Measurements from ENCODE around the gene MAPK10.

Gene MAPK10

GRCh38 chr4:86313656-86314055 is 46.2 kb downstream of the MAPK10 start:
- Histone ChIP-seq H3K27me3 (ENCODE audit: control insufficient read depth, insufficient read depth, low read length) (no peaks in the 10 kb centered on the region), H3K9ac (ENCODE audit: low read depth, low read length) (no peak overlapping the region), H3K27ac (ENCODE audit: low read depth, low read length) (no peak overlapping the region), H3K9me3 (ENCODE audit: control insufficient read depth, insufficient read depth, low read length) (no peaks in the 10 kb centered on the region), H3K36me3 (ENCODE audit: control insufficient read depth, insufficient read depth, low read length) (no peaks in the 10 kb centered on the region), H3K4me3 (ENCODE audit: low read depth, low read length) (no peak overlapping the region), H3K4me1 (ENCODE audit: control insufficient read depth, insufficient read depth, low read length) (peaks cover 11% of the 10 kb centered on the region)

- no peak overlapping the region for H3K4me3 ChIP-seq (ENCODE audit: low read depth, low read length)
- no peak overlapping the region for H3K27ac ChIP-seq (ENCODE audit: low read depth, low read length)
- no peaks in the 10 kb centered on the region for H3K36me3 ChIP-seq (ENCODE audit: control insufficient read depth, insufficient read depth, low read length)
These were observed 52.4 kb downstream of the MAPK10 start for GRCh38 chr4:86307432-86307831.

GRCh38 chr4:86306816-86307215 is 53.0 kb downstream of the MAPK10 start:
- H3K27ac ChIP-seq (ENCODE audit: low read depth, low read length), result no peak overlapping the region
- H3K9ac ChIP-seq (ENCODE audit: low read depth, low read length), result no peak overlapping the region
- peaks cover 11% of the 10 kb centered on the region for H3K4me1 ChIP-seq (ENCODE audit: control insufficient read depth, insufficient read depth, low read length)
- H3K4me3 ChIP-seq (ENCODE audit: low read depth, low read length), result no peak overlapping the region
- no peaks in the 10 kb centered on the region for H3K9me3 ChIP-seq (ENCODE audit: control insufficient read depth, insufficient read depth, low read length)
- no peaks in the 10 kb centered on the region for H3K36me3 ChIP-seq (ENCODE audit: control insufficient read depth, insufficient read depth, low read length)
- H3K27me3 ChIP-seq (ENCODE audit: control insufficient read depth, insufficient read depth, low read length), result no peaks in the 10 kb centered on the region

More at GRCh38 chr4:86307432-86307831, 52.4 kb downstream of the MAPK10 start:
- Histone ChIP-seq H3K9ac (ENCODE audit: low read depth, low read length) (no peak overlapping the region), H3K4me1 (ENCODE audit: control insufficient read depth, insufficient read depth, low read length) (peaks cover 11% of the 10 kb centered on the region), H3K9me3 (ENCODE audit: control insufficient read depth, insufficient read depth, low read length) (no peaks in the 10 kb centered on the region), H3K27me3 (ENCODE audit: control insufficient read depth, insufficient read depth, low read length) (no peaks in the 10 kb centered on the region)

- Histone ChIP-seq H3K9me3 (ENCODE audit: control insufficient read depth, insufficient read depth, low read length) (no peaks in the 10 kb centered on the region), H3K36me3 (ENCODE audit: control insufficient read depth, insufficient read depth, low read length) (no peaks in the 10 kb centered on the region), H3K27me3 (ENCODE audit: control insufficient read depth, insufficient read depth, low read length) (no peaks in the 10 kb centered on the region), H3K4me3 (ENCODE audit: low read depth, low read length) (no peak overlapping the region), H3K27ac (ENCODE audit: low read depth, low read length) (no peak overlapping the region), H3K4me1 (ENCODE audit: control insufficient read depth, insufficient read depth, low read length) (peaks cover 2% of the 10 kb centered on the region; the same call in 1 of the 2 replicates), H3K9ac (ENCODE audit: low read depth, low read length) (no peak overlapping the region)
These were observed 57.0 kb downstream of the MAPK10 start for GRCh38 chr4:86302830-86303229.

GRCh38 chr4:86302251-86302650 is 57.6 kb downstream of the MAPK10 start:
- Histone ChIP-seq H3K36me3 (ENCODE audit: control insufficient read depth, insufficient read depth, low read length) (no peaks in the 10 kb centered on the region), H3K9ac (ENCODE audit: low read depth, low read length) (no peak overlapping the region), H3K27me3 (ENCODE audit: control insufficient read depth, insufficient read depth, low read length) (no peaks in the 10 kb centered on the region), H3K4me1 (ENCODE audit: control insufficient read depth, insufficient read depth, low read length) (peaks cover 5% of the 10 kb centered on the region; the same call in 1 of the 2 replicates), H3K27ac (ENCODE audit: low read depth, low read length) (no peak overlapping the region), H3K4me3 (ENCODE audit: low read depth, low read length) (no peak overlapping the region), H3K9me3 (ENCODE audit: control insufficient read depth, insufficient read depth, low read length) (no peaks in the 10 kb centered on the region)

GRCh38 chr4:86300516-86300915 is 59.3 kb downstream of the MAPK10 start:
- no peaks in the 10 kb centered on the region for H3K36me3 ChIP-seq (ENCODE audit: control insufficient read depth, insufficient read depth, low read length)
- no peaks in the 10 kb centered on the region for H3K27me3 ChIP-seq (ENCODE audit: control insufficient read depth, insufficient read depth, low read length)
- no peak overlapping the region for H3K27ac ChIP-seq (ENCODE audit: low read depth, low read length)
- no peak overlapping the region for H3K4me3 ChIP-seq (ENCODE audit: low read depth, low read length)
- no peak overlapping the region for H3K9ac ChIP-seq (ENCODE audit: low read depth, low read length)
- H3K9me3 ChIP-seq (ENCODE audit: control insufficient read depth, insufficient read depth, low read length), result no peaks in the 10 kb centered on the region
- H3K4me1 ChIP-seq (ENCODE audit: control insufficient read depth, insufficient read depth, low read length), result peaks cover 14% of the 10 kb centered on the region; the same call in 1 of the 2 replicates

GRCh38 chr4:86296865-86297264 is 63.0 kb downstream of the MAPK10 start:
- Histone ChIP-seq H3K27ac (ENCODE audit: low read depth, low read length) (no peak overlapping the region), H3K27me3 (ENCODE audit: control insufficient read depth, insufficient read depth, low read length) (no peaks in the 10 kb centered on the region), H3K9me3 (ENCODE audit: control insufficient read depth, insufficient read depth, low read length) (no peaks in the 10 kb centered on the region), H3K4me3 (ENCODE audit: low read depth, low read length) (no peak overlapping the region), H3K4me1 (ENCODE audit: control insufficient read depth, insufficient read depth, low read length) (peaks cover 14% of the 10 kb centered on the region; the same call in 1 of the 2 replicates), H3K36me3 (ENCODE audit: control insufficient read depth, insufficient read depth, low read length) (no peaks in the 10 kb centered on the region), H3K9ac (ENCODE audit: low read depth, low read length) (no peak overlapping the region)

GRCh38 chr4:86294883-86295282 is 65.0 kb downstream of the MAPK10 start:
- no peak overlapping the region for H3K4me3 ChIP-seq (ENCODE audit: low read depth, low read length)
- peaks cover 14% of the 10 kb centered on the region; the same call in 1 of the 2 replicates for H3K4me1 ChIP-seq (ENCODE audit: control insufficient read depth, insufficient read depth, low read length)
- H3K9ac ChIP-seq (ENCODE audit: low read depth, low read length), result no peak overlapping the region
- H3K9me3 ChIP-seq (ENCODE audit: control insufficient read depth, insufficient read depth, low read length), result no peaks in the 10 kb centered on the region
- no peaks in the 10 kb centered on the region for H3K27me3 ChIP-seq (ENCODE audit: control insufficient read depth, insufficient read depth, low read length)
- H3K36me3 ChIP-seq (ENCODE audit: control insufficient read depth, insufficient read depth, low read length), result no peaks in the 10 kb centered on the region
- H3K27ac ChIP-seq (ENCODE audit: low read depth, low read length), result no peak overlapping the region

GRCh38 chr4:86291180-86291579 is 68.7 kb downstream of the MAPK10 start:
- Histone ChIP-seq H3K27me3 (ENCODE audit: control insufficient read depth, insufficient read depth, low read length) (no peaks in the 10 kb centered on the region), H3K9ac (ENCODE audit: low read depth, low read length) (no peak overlapping the region), H3K4me1 (ENCODE audit: control insufficient read depth, insufficient read depth, low read length) (0 out of 2 replicates have a peak, but pooled peaks cover under 1% of the 10 kb centered on the region), H3K36me3 (ENCODE audit: control insufficient read depth, insufficient read depth, low read length) (no peaks in the 10 kb centered on the region), H3K4me3 (ENCODE audit: low read depth, low read length) (no peak overlapping the region), H3K27ac (ENCODE audit: low read depth, low read length) (no peak overlapping the region), H3K9me3 (ENCODE audit: control insufficient read depth, insufficient read depth, low read length) (no peaks in the 10 kb centered on the region)

GRCh38 chr4:86286726-86287125 is 73.1 kb downstream of the MAPK10 start:
- no peak overlapping the region for H3K27ac ChIP-seq (ENCODE audit: low read depth, low read length)
- no peaks in the 10 kb centered on the region for H3K36me3 ChIP-seq (ENCODE audit: control insufficient read depth, insufficient read depth, low read length)
- peaks cover 4% of the 10 kb centered on the region; the same call in 1 of the 2 replicates for H3K4me1 ChIP-seq (ENCODE audit: control insufficient read depth, insufficient read depth, low read length)
- H3K4me3 ChIP-seq (ENCODE audit: low read depth, low read length), result no peak overlapping the region
- no peaks in the 10 kb centered on the region for H3K27me3 ChIP-seq (ENCODE audit: control insufficient read depth, insufficient read depth, low read length)
- no peaks in the 10 kb centered on the region for H3K9me3 ChIP-seq (ENCODE audit: control insufficient read depth, insufficient read depth, low read length)
- H3K9ac ChIP-seq (ENCODE audit: low read depth, low read length), result no peak overlapping the region

GRCh38 chr4:86283371-86283770 is 76.5 kb downstream of the MAPK10 start:
- no peaks in the 10 kb centered on the region for H3K27me3 ChIP-seq (ENCODE audit: control insufficient read depth, insufficient read depth, low read length)
- H3K9ac ChIP-seq (ENCODE audit: low read depth, low read length), result no peak overlapping the region
- no peak overlapping the region for H3K4me3 ChIP-seq (ENCODE audit: low read depth, low read length)
- peaks cover 4% of the 10 kb centered on the region; the same call in 1 of the 2 replicates for H3K4me1 ChIP-seq (ENCODE audit: control insufficient read depth, insufficient read depth, low read length)
- no peak overlapping the region for H3K27ac ChIP-seq (ENCODE audit: low read depth, low read length)
- H3K9me3 ChIP-seq (ENCODE audit: control insufficient read depth, insufficient read depth, low read length), result no peaks in the 10 kb centered on the region
- no peaks in the 10 kb centered on the region for H3K36me3 ChIP-seq (ENCODE audit: control insufficient read depth, insufficient read depth, low read length)

All from HUES48 (cell line).